GM10266 (cell line): ENCODE data around the gene MEX3D.

Experiments used
- DNase-seq: peaks from one replicate; pipeline ENCODE4 v3.0.0; 2012; ENCODE audit errors: extremely low spot score
- TF ChIP-seq, protein P1 (sequence below): IDR thresholded peaks from 2 replicates; pipeline ENCODE4 v1.5.1; 2012; ENCODE audit warnings: mild to moderate bottlenecking, low read depth; ENCODE audit not compliant: control insufficient read depth, insufficient read depth; ENCODE audit errors: missing control alignments

MEX3D gene

DNA sequence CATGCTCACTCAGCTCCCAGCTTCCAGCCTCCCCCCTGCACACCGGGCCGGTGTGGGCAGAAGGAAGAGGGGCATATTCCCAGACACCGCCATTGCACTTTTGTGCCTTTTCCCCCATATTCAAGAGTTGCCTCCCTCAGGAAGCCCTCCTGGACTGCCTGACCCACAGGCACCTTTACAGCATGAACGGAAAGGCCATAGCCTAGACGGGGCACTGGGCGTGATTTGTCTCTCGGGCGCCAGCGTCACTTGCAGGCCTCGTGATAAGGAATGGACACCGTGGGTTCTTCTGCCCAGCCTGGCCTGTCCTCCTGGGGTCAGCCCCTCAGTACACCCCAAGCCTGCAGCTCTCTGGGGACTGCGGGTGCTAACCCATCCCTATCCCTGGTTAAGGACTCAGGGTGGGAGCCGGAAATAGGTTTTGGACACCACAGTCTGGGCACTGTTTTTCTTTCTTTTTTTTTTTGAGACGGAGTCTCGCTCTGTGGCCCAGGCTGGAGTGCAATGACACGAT is 38.1 kb upstream of the MEX3D start:
- no peak for DNase-seq
- TF ChIP-seq, protein P1, sequence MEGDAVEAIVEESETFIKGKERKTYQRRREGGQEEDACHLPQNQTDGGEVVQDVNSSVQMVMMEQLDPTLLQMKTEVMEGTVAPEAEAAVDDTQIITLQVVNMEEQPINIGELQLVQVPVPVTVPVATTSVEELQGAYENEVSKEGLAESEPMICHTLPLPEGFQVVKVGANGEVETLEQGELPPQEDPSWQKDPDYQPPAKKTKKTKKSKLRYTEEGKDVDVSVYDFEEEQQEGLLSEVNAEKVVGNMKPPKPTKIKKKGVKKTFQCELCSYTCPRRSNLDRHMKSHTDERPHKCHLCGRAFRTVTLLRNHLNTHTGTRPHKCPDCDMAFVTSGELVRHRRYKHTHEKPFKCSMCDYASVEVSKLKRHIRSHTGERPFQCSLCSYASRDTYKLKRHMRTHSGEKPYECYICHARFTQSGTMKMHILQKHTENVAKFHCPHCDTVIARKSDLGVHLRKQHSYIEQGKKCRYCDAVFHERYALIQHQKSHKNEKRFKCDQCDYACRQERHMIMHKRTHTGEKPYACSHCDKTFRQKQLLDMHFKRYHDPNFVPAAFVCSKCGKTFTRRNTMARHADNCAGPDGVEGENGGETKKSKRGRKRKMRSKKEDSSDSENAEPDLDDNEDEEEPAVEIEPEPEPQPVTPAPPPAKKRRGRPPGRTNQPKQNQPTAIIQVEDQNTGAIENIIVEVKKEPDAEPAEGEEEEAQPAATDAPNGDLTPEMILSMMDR = no peak

DNA sequence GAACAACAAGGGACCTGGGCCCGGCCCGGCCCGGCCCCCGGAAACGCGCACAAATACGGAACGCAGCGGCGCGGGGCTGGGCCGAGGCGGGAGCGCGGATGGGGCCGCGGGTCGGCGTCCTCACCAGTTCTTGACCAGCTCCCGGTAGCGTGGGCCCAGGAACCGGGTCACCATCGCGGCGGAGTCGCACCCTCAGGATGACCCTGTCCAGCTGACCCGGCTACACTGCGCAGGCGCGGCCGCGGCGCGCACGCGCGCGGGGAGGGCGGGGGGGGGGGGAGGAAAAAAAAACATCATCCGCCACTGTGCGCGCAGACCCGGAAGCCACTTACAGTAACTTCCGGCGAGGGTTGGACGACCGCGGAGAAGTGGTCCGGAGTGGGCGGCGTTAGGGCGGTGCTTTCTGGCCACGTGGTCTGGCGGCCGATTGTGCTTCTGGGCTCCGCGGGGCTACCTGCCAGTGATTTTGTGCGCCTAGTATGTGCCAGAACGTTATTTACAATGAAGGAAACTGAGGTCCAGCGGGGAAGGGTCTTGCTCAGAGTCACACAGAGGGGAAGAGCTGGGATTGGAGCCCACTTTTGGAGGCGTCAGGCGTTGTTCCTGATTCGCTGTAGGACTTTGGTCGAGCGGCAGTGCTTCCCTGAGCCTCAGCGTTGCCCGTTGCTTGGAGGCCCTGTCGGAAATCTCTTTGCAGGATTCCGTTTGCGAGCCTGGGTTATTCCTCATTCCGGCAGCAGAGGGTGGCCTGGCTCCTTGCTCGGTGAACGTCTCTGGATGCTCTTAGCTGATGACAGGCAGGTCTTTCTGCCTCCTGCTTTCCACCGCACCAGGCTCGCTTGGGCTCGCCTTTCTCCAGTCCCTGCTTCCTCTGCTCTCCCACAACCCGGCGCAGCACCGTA is 37.4 kb upstream of the MEX3D start, which contains the start of gene UQCR11:
TSS of gene UQCR11 (minus strand) at position 227 of the 902 bp plus-strand sequence. CDS start at position 174, 53 bp downstream.
- peak; percentile 99 for DNase-seq
- TF ChIP-seq, protein P1 = peak; percentile 71

DNA sequence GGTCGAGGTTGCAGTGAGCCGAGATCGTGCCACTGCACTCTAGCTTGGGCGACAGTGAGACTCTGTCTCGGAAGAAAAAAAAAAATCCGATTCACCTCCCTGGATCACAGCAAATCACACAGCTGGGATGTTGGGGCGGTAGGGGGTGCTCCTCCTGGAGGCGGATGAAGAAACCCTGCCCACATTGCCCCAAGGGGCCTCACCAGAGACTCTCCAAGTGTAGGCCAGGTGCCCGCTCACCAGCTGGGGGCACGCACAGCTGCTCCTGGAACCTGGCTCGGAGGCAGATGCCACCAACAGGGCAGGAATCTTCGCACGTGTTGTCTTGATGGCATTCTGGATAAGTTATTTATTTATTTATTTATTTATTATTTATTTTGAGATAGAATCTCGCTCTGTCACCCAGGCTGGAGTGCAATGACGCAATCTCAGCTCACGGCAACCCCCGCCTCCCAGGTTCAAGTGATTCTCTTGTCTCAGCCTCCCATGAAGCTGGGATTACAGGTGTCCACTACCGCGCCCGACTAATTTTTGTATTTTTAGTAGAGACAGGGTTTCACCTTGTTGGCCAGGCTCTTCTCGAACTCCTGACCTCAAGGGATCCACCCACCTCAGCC is 34.1 kb upstream of the MEX3D start:
- no peak for DNase-seq
- TF ChIP-seq, protein P1 = no peak

DNA sequence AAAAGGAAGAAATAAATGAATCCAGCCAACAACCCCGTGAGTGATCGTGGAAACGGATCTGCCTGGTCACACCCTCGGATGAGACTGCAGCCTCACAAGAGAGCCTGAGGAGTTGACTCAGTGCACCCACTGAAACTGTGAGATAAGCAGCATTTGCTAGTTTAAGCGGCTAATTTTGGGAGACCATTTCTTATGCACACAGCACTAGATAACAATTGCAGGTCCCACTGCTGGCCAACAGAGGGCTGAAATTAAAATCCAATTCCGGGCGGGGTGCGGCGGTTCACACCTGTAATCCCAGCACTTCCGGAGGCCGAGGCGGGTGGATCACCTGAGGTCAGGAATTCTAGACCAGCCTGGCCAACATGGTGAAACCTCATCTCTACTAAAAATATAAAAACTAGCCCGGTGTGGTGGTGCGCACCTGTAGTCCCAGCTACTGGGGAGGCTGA is 33.5 kb upstream of the MEX3D start:
- no peak for DNase-seq
- TF ChIP-seq, protein P1 = no peak

DNA sequence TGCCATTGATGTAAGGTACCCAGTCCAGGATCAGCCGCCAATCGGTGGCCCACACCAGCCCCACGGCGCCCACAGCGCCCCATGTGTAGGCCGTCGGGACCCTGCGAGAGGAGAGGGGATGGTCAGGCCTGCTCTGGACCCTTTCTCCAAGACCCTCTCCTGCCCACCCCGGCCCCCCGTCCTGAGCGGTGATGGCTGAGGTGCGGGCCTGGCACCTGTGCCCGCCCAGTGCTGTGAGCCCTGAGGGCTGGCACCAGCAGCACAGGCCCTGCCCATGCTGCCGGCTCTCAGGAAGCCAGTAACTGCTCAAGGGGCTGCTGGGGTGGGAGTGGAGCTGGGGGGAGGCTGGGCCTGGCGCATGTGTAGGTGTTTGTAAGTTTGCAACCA is 31.3 kb upstream of the MEX3D start:
- TF ChIP-seq, protein P1 = no peak
- no peak for DNase-seq

DNA sequence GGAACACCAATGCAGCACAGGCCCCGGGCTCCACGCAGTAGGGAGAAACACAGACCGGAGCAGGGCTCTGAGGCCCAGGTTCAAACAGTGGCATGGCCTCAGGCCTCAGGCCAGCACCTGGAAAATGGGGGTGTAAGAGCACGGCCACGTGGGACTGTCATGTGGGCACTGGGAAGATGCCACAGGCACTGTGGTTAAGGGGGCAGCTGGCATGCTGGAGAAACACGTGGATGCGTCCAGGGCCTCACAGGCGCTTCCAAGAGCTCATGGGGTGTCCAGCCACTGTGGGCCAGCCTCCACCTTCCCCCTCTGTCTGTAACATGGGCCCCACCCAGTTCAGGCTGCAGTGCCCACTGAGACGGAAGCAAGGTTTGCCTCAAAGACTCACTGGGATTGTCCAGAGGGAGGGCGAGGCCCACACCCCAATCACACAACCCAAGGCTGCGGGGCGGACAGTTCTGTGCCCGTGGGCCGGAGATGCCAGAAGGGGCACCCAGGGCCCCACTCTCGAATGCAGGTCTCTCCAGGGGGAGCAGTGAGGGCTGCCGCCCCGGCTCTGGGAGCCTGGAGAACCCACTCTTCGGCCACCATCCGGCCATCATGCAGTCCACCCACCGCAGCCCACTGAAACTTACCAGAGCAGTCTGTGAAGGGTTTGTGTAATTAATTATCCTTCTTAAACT is 30.8 kb upstream of the MEX3D start:
- TF ChIP-seq, protein P1 = no peak
- DNase-seq = no peak
